Progenitor cell of endocrine pancreas (in vitro differentiated cells): ENCODE measurements around the gene CPEB2. TPM values are rescaled to one million over a fixed set of nuclear protein-coding genes. Genes with fewer than 3 reads are reported as not detected.

Source experiments
- DNase-seq: peaks from one replicate; pipeline ENCODE4 v3.0.0; 2021; ENCODE audit warnings: low spot score; ENCODE audit not compliant: unreplicated experiment
- H3K27ac Mint-ChIP-seq: 2 replicates; pipeline ENCODE4 v1.8.0; 2021; ENCODE audit warnings: mild to moderate bottlenecking, moderate library complexity, mixed read lengths
- H3K27me3 Mint-ChIP-seq: 2 replicates; pipeline ENCODE4 v1.8.0; 2021; ENCODE audit warnings: mixed read lengths
- H3K36me3 Mint-ChIP-seq: 2 replicates; pipeline ENCODE4 v1.8.0; 2022; ENCODE audit warnings: mixed read lengths; ENCODE audit not compliant: insufficient read depth
- H3K4me1 Mint-ChIP-seq: 2 replicates; pipeline ENCODE4 v1.8.0; 2021; ENCODE audit warnings: low read depth, mixed read lengths
- H3K4me3 Mint-ChIP-seq: 2 replicates; pipeline ENCODE4 v1.8.0; 2021; ENCODE audit warnings: low read depth, mild to moderate bottlenecking, moderate library complexity, mixed read lengths
- H3K9me3 Mint-ChIP-seq: 2 replicates; pipeline ENCODE4 v1.8.0; 2021; ENCODE audit warnings: low read depth, mixed read lengths
- total RNA-seq: library from RNA; stranded (reverse); gene quantifications from 2 replicates; pipeline ENCODE4 v1.2.1, GENCODE V29; 2021
- TF ChIP-seq, protein P1 (sequence below): fragments of 200-600 bp; sonication (generic); IDR thresholded peaks from one replicate; pipeline ENCODE4 v1.5.0; 2021; ENCODE audit warnings: antibody characterized with exemption, mild to moderate bottlenecking; ENCODE audit not compliant: unreplicated experiment

The CPEB2 gene
- total RNA-seq, 1 donor from 2014 or later: 3.5 TPM

DNA sequence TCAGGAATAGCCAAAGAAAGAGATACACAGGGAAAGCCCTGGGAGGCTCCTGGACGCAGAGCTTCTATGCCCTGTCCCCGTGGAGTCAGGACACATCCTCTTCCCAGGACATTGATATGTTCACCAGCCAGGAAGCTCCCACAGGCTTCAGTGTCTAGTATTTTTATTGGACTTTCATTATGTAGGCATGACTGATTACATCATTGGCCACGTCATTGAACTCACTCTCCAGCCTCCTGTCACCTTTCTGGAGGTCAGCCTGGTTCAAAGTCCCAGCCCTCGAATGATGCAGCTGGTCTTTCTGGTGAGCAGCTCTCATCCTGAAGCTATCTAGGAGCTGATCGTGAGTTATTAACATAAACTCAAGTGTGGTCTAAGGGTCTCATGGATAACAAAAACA is 104.1 kb downstream of the CPEB2 start:
- Mint-ChIP-seq H3K9me3 (no peaks in the 10 kb centered on the region), H3K36me3 (no peaks in the 10 kb centered on the region), H3K27ac (no peak overlapping the region), H3K27me3 (no peaks in the 10 kb centered on the region), H3K4me3 (no peak overlapping the region), H3K4me1 (peaks cover 11% of the 10 kb centered on the region)
- no peak for DNase-seq
- TF ChIP-seq, protein P1, sequence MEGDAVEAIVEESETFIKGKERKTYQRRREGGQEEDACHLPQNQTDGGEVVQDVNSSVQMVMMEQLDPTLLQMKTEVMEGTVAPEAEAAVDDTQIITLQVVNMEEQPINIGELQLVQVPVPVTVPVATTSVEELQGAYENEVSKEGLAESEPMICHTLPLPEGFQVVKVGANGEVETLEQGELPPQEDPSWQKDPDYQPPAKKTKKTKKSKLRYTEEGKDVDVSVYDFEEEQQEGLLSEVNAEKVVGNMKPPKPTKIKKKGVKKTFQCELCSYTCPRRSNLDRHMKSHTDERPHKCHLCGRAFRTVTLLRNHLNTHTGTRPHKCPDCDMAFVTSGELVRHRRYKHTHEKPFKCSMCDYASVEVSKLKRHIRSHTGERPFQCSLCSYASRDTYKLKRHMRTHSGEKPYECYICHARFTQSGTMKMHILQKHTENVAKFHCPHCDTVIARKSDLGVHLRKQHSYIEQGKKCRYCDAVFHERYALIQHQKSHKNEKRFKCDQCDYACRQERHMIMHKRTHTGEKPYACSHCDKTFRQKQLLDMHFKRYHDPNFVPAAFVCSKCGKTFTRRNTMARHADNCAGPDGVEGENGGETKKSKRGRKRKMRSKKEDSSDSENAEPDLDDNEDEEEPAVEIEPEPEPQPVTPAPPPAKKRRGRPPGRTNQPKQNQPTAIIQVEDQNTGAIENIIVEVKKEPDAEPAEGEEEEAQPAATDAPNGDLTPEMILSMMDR: no peak

- Mint-ChIP-seq H3K9me3 (no peaks in the 10 kb centered on the region), H3K27ac (no peak overlapping the region), H3K36me3 (no peaks in the 10 kb centered on the region), H3K4me1 (peaks cover 11% of the 10 kb centered on the region), H3K27me3 (no peaks in the 10 kb centered on the region), H3K4me3 (no peak overlapping the region)
- TF ChIP-seq, protein P1: no peak
- no peak for DNase-seq
These were observed 107.3 kb downstream of the CPEB2 start for GRCh38 chr4:15109600-15109999.

DNA sequence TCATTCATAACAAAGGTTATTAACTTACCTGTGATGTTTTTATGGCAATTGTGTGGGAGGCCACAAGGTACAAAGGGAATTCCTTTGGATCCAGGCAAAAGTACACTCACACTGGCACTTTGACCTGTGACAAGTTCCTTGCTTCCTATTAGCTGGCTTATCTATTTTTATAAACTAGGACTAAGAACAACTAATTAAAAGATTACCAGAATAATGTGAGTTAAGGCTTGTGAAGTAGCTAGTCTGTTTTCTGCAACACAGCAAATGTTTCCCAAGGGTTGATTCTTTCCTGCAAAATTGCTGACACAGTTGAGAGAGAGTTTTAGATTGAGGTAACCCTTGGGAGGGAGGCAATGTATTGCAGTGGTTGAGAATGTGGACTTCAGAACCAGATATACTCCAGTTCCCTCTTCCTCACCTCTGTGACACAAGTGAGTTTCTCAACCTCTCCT is 107.9 kb downstream of the CPEB2 start:
- no peak for DNase-seq
- Mint-ChIP-seq H3K9me3 (no peaks in the 10 kb centered on the region), H3K4me1 (peaks cover 11% of the 10 kb centered on the region), H3K27ac (no peak overlapping the region), H3K36me3 (no peaks in the 10 kb centered on the region), H3K27me3 (no peaks in the 10 kb centered on the region), H3K4me3 (no peak overlapping the region)
- TF ChIP-seq, protein P1: no peak

DNA sequence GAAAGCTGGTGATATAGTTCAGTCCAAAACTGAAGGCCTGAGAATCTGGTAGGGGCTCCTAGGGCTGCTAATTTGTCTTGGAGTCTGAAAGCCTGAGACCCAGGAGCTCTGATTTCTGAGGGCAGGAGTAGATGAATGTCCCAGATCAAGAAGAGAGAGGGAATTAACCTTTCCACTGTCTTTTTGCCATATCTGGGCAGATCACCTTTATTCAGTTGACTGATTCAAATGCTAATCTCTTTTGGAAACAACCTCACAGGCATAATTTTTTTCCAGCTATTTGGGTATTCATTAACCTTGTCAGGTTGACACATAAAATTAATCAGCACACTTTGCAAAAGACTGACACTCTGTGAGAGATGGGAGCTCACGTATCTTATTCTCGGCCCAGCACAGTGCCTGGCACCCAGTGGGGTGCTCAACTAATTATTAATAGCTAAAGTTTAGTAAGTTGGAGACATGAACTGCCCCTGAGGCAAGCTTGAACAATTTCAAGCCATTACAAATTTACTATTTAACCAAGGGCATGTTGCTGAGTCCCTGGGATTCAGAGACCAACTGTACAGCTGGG is 114.3 kb downstream of the CPEB2 start:
- Mint-ChIP-seq H3K4me3 (no peak overlapping the region), H3K27ac (no peak overlapping the region), H3K27me3 (no peaks in the 10 kb centered on the region), H3K36me3 (peaks cover 1% of the 10 kb centered on the region), H3K9me3 (peaks cover 7% of the 10 kb centered on the region), H3K4me1 (peaks cover 9% of the 10 kb centered on the region)
- DNase-seq: no peak
- TF ChIP-seq, protein P1: no peak

GRCh38 chr4:15117270-15117946 is 115.1 kb downstream of the CPEB2 start:
- H3K27ac Mint-ChIP-seq: no peak overlapping the region
- DNase-seq: no peak
- H3K4me3 Mint-ChIP-seq: no peak overlapping the region
- TF ChIP-seq, protein P1: no peak
- H3K9me3 Mint-ChIP-seq: peaks cover 7% of the 10 kb centered on the region
- H3K4me1 Mint-ChIP-seq: peaks cover 9% of the 10 kb centered on the region
- H3K27me3 Mint-ChIP-seq: no peaks in the 10 kb centered on the region
- peaks cover 1% of the 10 kb centered on the region for H3K36me3 Mint-ChIP-seq
